Ecto neural progenitor cell (in vitro differentiated cells): ENCODE measurements around the gene PLXNA4.

ENCODE experiments used
- DNase-seq: peaks from one replicate; pipeline ENCODE4 v3.0.0-alpha.2; 2018; ENCODE audit warnings: low spot score

The PLXNA4 gene

GRCh38 chr7:132475037-132475668 lies 101.1 kb downstream of the PLXNA4 start:
- no peak for DNase-seq

GRCh38 chr7:132472463-132473120 lies 103.7 kb downstream of the PLXNA4 start:
- no peak for DNase-seq

- no peak for DNase-seq
Observed at GRCh38 chr7:132471515-132471914, 104.8 kb downstream of the PLXNA4 start.

- DNase-seq, result no peak
Observed at GRCh38 chr7:132469681-132470080, 106.6 kb downstream of the PLXNA4 start.

- no peak for DNase-seq
Observed at GRCh38 chr7:132469264-132469663, 107.0 kb downstream of the PLXNA4 start.

- DNase-seq, result no peak
Observed at GRCh38 chr7:132466367-132466766, 109.9 kb downstream of the PLXNA4 start.

GRCh38 chr7:132465516-132465915 lies 110.8 kb downstream of the PLXNA4 start:
- DNase-seq, result no peak

GRCh38 chr7:132464740-132465139 lies 111.5 kb downstream of the PLXNA4 start:
- DNase-seq, result no peak

GRCh38 chr7:132463922-132464321 lies 112.3 kb downstream of the PLXNA4 start:
- DNase-seq, result no peak

GRCh38 chr7:132462478-132462877 lies 113.8 kb downstream of the PLXNA4 start:
- DNase-seq, result no peak

- DNase-seq, result no peak
Observed at GRCh38 chr7:132461032-132461592, 115.2 kb downstream of the PLXNA4 start.

GRCh38 chr7:132458729-132459128 lies 117.5 kb downstream of the PLXNA4 start:
- DNase-seq, result no peak

GRCh38 chr7:132457658-132458057 lies 118.6 kb downstream of the PLXNA4 start:
- no peak for DNase-seq

GRCh38 chr7:132456418-132456817 lies 119.9 kb downstream of the PLXNA4 start:
- DNase-seq, result no peak

GRCh38 chr7:132455378-132455777 lies 120.9 kb downstream of the PLXNA4 start:
- DNase-seq, result no peak

- no peak for DNase-seq
Observed at GRCh38 chr7:132453826-132454225, 122.4 kb downstream of the PLXNA4 start.

GRCh38 chr7:132451161-132451560 lies 125.1 kb downstream of the PLXNA4 start:
- no peak for DNase-seq

- DNase-seq, result no peak
Observed at GRCh38 chr7:132450696-132451095, 125.6 kb downstream of the PLXNA4 start.

- DNase-seq, result no peak
Observed at GRCh38 chr7:132450188-132450587, 126.1 kb downstream of the PLXNA4 start.

- DNase-seq, result no peak
Observed at GRCh38 chr7:132446666-132447278, 129.5 kb downstream of the PLXNA4 start.

- DNase-seq, result no peak
Observed at GRCh38 chr7:132446260-132446659, 130.0 kb downstream of the PLXNA4 start.

- DNase-seq, result no peak
Observed at GRCh38 chr7:132443761-132444520, 132.3 kb downstream of the PLXNA4 start.
